IPS DF 19.7 (cell line): Measurements from ENCODE around the gene CFD.
"Not testable (repeated sequence)": the region's sequence is repeated elsewhere in the genome, so short reads cannot be mapped to it uniquely, and the experiment has no call there.

ENCODE experiments used
- DNase-seq: peaks from one replicate; pipeline ENCODE4 v3.0.0-alpha.2; 2013; ENCODE audit warnings: low read depth, low spot score

The CFD gene

DNA sequence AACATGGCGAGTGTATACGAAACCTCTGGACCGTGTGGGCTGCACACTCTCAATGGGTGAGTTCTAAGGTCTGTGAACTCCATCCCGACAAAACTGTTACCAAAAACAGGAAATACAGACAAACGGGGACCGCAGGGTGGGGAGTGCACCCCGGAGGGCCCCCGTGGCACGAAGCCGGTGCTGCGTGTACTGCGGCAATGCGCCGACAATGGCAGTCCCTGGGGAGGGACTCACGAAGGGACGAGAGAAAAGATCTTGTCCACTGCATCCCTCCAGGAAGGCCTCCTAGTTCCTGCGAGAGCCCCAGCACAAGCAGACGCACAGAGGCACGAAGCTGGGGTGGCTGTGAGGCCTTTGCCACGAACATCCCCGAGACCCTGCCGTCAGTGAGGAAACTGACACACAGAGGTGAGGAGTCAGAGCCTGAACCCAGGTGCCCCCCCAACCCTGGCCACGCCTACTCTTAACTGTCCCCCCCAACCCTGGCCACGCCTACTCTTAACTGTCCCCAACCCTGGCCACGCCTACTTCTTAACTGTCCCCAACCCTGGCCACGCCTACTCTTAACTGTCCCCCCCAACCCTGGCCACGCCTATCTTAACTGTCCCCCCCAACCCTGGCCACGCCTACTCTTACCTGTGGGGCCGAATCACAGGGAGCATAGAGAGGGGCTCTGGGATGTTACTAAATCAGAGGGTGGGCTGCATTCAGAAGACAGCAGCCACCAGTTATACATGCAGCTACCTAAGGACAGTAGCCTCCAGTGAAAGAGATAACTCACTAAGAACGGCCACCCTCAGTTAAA lies 29.3 kb downstream of the CFD start:
- DNase-seq: no peak

DNA sequence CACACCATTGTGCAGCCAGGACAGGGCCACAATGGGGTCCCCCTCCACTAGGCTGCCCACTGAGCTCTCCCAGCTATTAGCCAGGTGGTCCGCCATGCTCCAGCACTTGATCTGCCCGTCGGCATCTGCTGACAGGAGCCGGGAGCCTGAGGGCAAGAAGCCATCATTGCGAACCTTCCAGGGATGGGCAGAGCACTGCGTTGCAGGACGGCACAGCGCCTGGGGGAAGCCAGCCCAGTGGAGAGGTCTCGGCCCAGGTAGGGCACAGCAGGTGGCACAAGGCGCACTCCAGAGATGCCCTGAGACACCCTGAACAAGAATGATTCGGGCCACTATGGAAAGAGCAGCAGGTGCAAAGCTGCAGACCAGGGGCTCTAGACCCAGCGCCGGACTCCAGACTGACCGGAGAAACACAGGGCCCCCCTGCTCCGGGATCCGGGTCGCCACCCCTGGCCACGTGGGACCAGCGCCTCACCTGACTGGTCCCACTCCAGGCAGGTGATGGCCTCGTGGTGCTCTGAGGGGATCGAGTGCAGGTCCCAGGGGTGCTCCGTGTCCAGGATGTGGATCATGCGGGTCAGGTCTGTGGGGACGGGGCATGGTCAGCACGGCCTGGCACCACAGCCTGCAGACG lies 30.3 kb downstream of the CFD start:
- DNase-seq: no peak

DNA sequence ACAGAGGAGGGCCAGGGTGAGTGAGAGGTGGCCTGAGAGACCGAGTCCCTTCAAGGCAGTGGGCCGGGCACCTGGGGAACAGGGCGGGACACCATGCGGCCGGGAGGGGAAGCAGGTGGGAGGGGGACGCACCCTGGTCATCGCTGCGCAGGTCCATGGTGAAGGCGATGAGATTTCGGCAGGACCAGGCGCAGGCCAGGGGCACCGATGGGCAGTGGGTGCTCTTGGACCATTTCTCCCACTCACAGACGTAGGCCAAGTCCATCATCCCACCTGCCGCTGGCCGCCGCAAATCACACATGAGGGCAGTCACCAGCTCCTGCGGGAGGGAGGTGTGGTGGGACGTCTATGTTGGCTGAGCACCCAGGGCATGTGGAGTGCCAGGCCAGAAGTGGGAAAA lies 31.4 kb downstream of the CFD start:
- no peak for DNase-seq

DNA sequence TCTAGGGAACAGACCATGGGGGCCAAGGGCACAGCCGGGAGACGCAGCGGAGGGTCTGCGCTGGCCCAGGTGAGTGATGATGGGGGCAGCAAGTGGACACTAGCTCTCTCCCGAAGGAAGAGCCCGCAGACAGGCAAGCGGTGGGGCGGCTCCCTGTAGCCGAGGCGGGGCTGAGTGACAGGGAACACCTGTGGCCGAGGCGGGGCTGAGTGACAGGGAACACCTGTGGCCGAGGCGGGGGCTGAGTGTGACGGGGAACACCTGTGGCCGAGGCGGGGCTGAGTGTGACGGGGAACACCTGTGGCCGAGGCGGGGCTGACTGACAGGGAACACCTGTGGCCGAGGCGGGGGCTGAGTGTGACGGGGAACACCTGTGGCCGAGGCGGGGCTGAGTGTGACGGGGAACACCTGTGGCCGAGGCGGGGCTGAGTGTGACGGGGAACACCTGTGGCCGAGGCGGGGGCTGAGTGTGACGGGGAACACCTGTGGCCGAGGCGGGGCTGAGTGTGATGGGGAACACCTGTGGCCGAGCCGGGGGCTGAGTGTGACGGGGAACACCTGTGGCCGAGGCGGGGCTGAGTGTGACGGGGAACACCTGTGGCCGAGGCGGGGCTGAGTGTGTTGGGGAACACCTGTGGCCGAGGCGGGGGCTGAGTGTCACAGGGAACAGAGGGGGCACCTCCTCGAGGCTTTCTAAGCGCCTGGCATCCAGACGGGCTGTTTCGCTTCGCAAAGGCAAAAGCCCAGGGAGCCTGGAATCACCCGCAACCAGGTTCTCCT lies 32.1 kb downstream of the CFD start:
- DNase-seq: not testable (repeated sequence)

DNA sequence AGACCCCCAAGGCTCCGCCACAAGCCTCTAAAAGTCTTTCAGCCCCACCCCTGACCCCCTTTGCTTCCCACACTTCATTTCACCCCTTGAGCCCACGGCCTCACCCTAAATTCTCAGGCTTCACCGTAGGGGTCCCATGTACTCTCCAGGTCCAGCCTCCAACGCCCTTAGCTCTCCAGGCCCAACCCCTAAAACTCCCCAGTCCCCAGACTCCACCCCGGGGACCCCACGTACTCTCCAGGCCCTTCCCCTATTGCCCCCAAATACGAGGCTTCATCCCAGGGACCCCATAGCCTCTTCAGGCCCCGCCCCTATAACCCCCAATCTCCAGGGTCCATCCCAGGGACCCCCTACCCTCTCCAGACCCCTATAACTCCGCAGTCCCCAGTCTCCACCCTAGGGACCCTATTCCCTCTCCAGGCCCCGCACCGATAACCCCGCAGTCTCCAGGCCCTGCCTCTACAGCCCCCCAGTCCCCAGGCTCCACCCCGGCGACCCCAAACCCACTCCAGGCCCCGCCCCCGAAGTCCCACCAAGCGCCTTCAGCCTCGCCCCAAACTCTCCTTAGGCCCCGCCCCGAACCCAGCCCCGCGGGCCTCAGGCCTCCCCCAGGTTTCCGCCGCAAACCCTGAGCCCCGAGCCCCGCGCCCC lies 32.9 kb downstream of the CFD start:
- DNase-seq: no peak

DNA sequence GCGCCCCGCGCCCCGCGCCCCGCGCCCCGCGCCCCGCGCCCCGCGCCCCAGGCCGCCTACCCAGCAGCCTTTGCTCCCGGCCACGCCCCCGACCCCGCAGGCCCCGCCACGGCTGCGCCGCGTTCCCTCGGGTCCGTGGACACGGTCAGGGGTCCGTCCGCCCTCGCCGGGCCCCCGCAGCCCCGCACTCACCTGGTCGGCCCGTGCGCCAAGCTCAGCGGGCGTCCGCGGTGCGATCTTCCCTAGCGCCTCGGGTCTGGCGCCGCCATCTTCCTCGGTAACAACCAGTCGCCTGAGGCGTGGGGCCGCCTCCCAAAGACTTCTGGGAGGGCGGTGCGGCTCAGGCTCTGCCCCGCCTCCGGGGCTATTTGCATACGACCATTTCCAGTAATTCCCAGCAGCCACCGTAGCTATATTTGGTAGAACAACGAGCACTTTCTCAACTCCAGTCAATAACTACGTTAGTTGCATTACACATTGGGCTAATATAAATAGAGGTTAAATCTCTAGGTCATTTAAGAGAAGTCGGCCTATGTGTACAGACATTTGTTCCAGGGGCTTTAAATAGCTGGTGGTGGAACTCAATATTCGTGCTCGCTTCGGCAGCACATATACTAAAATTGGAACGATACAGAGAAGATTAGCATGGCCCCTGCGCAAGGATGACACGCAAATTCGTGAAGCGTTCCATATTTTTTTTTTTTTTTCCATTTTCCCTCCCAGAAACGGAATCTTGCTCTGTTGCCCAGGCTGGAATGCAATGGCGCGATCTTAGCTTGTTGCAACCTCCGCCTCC lies 33.6 kb downstream of the CFD start, which contains the start of the genes MED16 and RNU6-9:
MED16 (minus strand) TSS at position 294 of the 796 bp plus-strand sequence. CDS start 2,056 bp downstream, outside the sequence.
RNU6-9 (plus strand) TSS at position 591 of the 796 bp plus-strand sequence.
- DNase-seq: no peak

DNA sequence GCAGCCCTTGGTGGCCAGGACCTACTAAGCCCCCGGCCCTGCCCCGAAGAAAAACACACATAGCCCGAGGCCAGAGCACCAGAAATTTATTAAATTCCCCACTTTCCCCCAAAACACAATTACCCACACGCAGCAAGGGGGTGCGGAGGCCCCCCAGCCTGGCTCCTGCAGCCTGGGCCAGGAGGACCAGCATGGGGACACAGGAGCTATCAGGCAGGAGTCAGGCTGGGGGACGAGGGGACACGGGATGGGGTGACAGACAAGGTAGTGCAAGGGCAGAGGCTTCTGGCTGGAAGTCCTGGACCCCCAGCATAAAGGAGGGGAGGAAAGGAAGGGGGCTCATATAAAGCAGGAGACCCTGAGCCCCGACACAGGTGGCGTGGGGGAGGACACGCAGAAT lies 37.0 kb downstream of the CFD start:
- no peak for DNase-seq

DNA sequence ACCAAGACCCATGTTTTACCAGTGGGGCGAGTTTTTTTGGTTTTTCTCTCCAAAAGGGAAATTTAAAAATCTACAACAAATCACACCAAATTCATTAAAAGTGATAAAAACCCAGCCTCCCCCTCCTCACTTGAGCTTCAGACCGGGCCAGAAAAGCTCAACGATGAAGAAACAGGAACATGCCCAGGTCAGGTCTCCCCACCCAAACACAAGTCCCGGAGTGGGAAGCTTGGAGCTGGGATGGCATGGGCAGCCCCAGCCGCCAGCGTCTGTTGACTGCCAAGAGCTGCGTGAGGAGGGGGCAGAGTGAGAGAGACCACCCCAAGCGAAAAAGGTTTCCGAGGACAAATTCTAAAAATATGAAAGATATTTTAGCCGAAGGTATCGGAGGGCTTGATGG lies 37.5 kb downstream of the CFD start:
- no peak for DNase-seq

DNA sequence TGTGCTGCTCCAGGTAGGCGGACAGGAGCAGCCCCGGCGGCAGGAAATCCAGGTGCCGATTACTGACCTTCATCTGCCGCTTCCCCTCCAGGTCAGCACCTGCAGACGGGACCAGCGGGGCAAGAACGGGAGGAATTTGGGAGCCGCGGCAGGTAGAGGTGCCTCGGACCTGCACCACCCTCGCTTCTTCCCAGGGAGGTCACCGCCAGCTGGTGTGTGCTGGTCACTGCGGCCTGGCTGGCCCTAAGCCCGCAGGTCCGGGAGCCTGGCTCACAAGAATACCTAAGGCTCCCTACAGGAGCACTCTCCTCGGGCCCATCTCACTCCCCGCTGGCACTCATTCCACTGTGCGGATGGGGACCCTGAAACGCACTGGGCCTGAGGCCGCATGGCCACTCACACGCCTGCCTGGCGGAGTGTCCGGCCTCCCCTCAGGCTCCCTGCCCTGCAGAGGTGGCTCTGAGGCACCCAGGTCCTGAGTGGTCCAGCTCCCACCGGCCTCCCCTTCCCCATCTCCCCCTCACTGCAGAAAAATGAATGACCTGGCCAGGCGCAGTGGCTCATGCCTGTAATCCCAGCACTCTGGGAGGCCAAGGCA lies 38.1 kb downstream of the CFD start:
- DNase-seq: no peak

DNA sequence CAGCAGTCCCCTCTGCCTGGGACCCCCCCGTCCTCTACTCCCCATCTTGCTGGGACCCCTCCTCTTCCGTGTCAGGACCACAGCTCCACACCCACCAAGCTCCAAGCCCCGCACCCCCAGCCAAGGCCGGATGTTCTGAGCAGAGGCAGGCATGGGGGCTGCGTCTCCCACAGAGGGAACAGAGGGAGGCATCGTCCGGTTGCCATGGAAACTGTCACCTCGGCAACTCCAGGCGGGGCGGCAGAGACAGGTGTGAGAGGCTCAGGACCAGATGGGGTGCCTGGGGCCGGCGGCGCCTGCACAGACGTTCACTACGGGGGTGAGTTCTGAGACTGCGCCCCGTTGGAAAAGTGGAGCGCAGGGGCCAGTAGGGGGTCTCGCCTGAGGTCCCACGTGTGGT lies 39.2 kb downstream of the CFD start:
- DNase-seq: no peak

DNA sequence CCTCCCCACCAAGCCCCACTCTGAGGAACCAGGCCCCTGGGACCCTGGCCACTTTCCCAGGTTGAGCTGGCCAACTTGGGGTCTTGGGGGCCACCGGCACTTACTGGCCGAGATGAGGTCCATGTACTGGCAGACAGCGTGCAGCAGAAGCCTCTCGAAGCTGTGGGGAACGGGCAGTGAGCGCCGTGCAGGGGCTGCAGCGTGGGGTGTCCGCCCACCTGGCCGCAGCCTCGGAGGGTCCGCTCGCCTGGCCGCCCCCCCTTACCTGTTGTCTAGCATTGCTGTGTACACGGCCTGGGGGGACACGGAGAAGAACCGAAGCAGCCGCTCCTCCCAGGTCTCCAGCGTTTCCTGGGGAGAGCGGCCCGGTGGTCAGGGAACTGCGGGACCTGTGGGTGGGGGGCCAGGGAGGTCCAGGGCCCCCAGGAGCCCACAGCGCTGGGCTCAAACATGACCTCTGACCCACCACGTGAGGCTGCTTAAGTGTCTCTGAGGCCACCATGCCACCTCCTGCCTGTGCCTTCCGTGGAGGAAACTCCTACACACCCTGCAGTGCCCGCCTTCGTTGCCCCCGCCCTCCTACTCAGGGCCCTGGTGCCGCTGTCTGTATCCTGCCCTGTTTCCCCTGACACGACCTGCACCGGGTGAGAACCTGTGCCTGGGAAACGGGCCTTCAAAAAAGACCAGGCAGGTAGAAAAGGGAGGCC lies 40.0 kb downstream of the CFD start:
- DNase-seq: no peak

DNA sequence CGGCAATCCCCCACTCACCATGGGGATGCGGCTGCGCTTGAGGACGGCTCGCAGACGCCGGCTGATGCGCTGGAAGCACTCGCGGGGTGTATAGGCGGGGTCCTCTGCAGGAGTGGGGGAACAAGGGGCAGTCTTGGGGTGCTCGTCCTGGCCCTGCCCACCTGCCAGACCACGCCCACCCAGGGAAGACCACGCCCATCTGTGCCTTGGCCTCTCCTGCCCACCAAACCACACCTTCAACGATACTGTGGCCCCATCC lies 40.5 kb downstream of the CFD start:
- DNase-seq: no peak

DNA sequence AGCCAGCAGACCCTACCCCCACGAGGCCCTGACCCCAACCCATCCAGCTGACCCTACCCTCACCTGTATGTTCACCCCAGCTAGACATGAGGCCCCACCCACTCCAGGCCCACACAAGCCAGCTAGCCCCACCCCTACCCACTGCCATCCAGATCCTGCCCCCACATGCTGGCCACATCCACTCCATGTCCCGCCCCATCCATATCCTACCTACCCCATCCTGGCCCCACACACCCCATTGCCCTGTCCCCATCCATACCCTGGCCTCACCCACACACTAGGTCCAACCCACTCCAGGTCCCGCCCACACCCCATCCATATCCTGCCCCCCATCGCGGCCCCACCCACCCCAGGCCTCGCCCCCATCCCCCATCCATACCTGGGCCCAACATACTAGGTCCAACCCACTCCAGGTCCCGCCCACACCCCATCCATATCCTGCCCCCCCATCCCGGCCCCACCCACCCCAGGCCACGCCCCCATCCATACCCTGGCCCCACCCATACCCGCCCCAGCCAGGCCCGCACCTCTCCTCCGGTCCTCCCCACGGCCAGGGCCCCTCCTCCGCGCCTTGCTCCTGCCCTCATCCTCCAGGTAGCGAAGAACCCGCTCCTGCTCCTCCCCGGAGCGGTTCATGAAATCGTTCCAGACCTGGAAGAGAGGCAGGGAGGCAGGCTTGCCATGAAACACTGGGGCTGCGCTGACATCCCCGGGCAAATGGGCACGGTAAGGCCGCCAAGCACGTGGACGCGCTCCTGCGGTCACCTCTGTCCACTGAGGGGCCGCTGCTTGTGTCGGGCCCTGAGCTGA lies 41.0 kb downstream of the CFD start:
- no peak for DNase-seq

DNA sequence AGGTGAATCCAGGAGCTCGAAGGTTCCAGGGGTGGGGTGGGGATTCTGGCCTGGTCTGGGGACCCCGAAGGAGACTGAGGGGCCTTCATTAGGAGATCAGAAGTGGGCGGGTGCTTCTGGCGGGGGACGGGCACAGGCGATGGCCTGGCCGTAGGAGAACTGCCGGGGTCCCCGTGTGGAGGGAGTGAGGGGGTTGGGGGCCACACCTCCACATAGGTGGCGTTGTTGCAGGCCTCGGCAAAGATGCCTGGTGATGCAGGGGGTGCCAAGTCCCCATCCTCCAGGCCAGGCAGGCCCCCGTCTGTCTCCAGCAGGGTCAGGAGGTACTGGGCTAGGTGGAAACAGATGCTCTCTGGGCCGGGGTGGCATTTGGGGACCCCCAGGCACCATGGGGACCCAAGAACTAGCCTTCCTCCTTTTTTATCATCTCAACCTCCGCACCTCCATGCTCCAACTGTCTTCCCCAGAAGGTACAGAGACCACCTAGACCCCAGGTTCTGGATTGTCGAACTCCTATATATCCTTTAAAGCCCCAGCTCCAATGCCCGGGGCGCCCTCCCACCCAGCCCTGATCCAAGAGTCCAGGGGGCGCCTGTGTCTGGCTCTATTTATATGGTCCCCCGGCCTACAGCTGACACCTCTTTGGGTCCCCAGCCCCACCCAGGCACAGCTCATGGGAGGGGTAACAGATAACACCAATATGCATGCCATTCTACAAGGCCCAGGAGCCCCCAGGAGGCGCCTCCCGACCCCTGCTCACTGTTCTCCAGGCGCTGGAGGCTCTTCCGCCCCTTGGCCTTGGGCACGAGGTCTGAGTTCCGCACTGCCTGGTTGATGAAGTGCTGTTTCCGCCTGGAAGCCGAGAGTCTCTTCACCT lies 42.0 kb downstream of the CFD start:
- DNase-seq: no peak

DNA sequence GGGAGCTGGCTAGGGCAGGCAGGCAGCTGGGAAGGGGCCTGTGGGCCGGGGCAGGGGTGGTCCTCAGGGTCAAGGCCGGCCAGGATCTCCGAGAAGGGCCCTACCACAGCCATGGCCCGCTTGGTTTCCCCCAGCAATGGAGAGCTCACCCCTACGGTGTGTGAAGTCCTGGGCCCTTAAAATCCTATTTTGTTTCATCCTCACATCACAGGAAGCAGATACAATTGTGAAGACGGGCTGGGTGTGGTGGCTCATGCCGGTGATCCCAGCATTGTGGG lies 42.6 kb downstream of the CFD start:
- DNase-seq: no peak

DNA sequence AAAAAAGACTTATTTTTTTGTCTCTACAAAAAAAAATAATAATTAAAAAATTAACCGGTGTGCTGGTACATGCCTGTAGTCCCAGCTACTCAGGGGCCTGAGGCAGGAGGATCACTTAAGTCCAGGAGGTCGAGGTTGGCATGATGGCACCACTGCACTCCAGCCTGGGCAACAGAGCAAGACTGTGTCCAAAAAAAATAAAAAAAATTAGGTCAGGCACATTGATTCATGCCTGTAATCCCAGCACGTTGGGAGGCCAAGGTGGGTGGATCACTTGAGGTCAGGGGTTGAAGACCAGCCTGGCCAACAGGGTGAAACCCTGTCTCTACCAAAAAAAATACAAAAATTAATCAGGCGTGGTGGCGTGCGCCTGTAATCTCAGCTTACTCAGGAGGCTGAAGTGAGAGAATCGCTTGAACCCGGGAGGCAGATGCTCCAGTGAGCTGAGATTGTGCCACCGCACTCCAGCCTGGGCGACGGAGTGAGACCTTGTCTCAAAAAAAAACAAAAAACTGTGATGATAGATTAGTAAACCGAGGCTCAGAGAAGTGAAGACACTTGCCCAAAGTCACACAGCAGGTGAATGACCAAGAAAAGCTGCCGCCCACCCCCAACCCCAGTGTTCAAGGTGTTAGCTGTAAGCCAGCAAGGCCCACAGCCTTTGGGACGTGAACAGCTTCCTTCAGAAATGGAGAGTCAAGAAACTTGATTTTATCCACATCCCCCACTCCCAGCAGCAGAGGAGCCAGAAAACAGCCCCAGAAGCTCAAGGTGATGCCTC lies 43.2 kb downstream of the CFD start:
- DNase-seq: no peak

DNA sequence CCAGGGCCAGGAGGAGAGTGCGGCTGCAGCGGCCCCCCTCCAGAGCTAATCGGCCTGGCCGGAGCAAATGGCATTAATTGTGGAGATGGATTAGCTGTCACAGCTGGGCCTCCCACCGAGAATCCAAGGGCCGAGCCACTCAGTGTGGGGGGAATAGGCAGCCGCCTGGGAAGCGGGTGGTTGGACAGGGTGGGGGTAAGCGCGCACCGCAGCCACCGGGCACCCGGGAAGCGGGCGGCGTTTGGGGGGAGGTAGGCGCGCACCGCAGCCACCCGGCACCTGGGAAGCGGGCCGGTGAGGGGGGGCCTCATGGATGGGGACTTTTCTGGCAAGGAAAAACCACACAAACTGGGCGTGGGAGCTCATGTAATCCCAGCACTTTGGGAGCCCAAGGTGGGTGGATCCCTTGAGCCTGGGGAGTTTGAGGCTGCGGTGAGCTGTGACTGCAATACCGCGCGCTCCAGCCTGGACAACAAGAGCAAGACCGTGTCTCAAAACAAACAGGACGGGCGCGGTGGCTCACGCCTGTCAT lies 43.9 kb downstream of the CFD start:
- DNase-seq: no peak

DNA sequence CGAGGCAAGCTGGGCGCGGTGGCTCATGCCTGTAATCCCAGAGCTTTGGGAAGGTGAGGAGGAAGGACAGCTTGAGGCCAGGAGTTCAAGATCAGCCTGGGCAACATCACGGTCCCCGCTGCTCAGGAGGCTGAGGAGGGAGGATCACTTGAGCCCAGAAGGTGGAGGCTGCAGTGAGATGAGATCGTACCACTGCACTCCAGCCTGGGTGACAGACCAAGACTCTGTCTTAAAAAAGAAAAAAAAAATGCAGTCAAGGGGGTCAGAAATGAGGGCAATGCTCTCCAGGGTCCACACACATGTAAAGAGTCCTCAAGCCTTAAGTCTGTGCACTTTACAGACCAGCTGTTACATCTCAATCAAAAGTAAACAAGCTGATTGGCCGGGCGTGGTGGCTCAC lies 45.1 kb downstream of the CFD start:
- DNase-seq: no peak
